GM10847 (cell line): ENCODE results near the gene CDK3.

Experiments used
- POLR2A ChIP-seq: IDR thresholded peaks from 2 replicates; pipeline ENCODE4 v1.6.1; 2011; ENCODE audit not compliant: insufficient read length; ENCODE audit errors: extremely low read depth

Gene CDK3

GRCh38 chr17:76000755-76001521 is at the start of gene CDK3:
Gene CDK3 (plus strand): TSS chr17:76000855. CDS start chr17:76001426, 571 bp downstream.
- no peak for TF ChIP-seq POLR2A

- no peak for TF ChIP-seq POLR2A
These were observed 49.6 kb upstream of the CDK3 start for GRCh38 chr17:75950855-75951554.

DNA sequence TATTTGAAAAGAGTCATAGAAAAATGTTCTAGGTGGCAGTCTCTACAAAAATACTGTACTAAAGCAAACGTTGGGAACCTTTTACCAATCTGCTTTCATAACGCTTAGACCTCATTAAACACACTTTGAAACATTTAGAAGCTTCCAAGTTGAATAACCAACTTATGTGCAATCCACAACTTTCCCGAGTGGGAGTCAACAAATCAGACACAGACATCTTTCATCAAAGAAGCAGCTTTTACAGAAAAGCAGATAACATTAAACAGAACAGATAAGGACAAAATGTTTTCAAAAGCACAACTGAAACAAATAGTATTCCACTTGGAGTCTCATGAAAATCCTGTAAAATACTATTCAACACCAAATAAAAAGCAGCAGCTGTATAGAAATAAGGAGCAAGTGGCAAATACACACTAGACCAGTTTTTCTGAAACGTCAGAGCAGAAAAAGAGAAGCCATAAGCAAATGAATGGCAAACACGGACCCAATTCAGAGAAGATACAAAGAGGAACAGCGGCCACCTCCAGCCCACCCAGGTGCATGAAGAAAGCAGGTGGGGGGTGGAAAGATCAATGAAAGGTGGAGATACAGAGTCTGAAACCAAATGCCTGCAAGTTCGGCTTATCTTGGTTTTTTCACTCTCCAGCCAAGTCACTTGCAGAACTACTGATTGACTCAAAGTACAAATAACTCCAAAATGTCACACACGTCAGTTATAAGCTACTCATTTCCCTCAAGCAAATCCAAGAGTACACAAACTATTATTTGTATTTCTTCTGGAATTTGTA is 41.4 kb upstream of the CDK3 start:
- TF ChIP-seq POLR2A = no peak

DNA sequence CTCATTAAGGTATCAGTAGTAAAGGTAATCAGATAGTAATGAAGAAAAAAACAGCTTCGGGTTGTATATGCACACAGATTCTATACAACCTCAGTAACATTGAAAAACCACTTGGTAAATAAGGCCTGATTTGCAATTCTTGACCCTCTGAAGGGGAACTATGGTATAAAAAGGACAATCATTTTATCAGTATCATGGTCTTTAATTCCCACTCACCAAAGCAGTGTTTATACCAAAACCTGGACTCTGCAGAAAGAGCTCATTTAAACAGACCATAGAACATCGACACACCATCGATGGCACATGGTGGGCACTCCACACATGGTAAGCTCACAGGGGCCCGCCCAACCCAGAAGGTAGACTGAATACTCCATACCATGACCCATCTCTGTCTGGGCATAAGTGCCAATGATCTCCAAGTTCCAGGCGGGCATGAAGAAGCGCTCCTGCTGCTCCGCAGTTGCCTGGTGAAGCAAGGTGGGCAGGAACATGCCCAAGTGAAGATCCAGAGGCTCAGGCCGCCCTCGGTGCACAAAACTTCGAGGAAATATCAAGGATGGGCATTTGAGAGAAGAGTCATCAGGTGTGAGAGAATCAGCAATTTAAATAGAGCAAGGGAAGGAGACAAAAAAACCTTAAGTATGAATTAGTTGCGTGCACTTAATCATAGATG is 40.7 kb upstream of the CDK3 start:
- TF ChIP-seq POLR2A = no peak

GRCh38 chr17:75965468-75965867 is 35.2 kb upstream of the CDK3 start:
- TF ChIP-seq POLR2A = no peak

DNA sequence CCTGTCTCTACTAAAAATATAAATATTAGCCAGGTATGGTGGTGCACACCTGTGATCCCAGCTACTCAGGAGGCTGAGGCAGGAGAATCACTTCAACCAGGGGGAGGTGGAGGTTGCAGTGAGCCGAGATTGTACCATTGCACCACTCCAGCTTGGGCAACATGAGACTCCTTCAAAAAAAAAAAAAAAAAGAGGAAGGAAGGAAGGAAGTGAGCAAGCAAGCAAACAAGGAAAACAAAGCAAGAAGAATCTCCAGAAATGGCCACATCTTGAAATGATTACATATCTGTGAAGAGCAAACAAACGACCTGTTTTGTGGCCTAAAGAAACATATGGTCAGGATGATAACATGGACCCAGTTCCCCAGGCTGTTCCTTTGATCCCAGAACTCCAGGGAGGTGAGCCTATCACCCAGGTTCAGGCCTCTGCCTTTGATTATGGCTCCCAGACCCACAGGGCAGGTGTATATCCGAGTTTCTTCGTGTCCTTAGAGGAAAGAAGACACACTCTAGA is 30.6 kb upstream of the CDK3 start:
- no peak for TF ChIP-seq POLR2A

GRCh38 chr17:75970626-75971025 is 30.0 kb upstream of the CDK3 start:
- TF ChIP-seq POLR2A = no peak

GRCh38 chr17:75975757-75976174 is 24.9 kb upstream of the CDK3 start:
- TF ChIP-seq POLR2A = no peak

- TF ChIP-seq POLR2A = no peak
These were observed 24.3 kb upstream of the CDK3 start for GRCh38 chr17:75976175-75976848.

GRCh38 chr17:75978938-75979704 is 21.5 kb upstream of the CDK3 start, which contains the start of the genes ACOX1 and TEN1:
Gene ACOX1 (minus strand): TSS chr17:75979166. CDS start chr17:75979073, 93 bp downstream.
Gene TEN1 (plus strand): TSS chr17:75979240. CDS start chr17:75986193, 6,953 bp downstream.
- peak; percentile 96 for TF ChIP-seq POLR2A

- no peak for TF ChIP-seq POLR2A
These were observed 20.9 kb upstream of the CDK3 start for GRCh38 chr17:75979705-75980187.

- no peak for TF ChIP-seq POLR2A
These were observed 20.3 kb upstream of the CDK3 start for GRCh38 chr17:75980188-75981018.
